MM.1S (cell line): ENCODE data around the gene CYSLTR2.

Source experiments
- CTCF ChIP-seq: fragments of 300-600 bp; sonication (generic); IDR thresholded peaks from 2 replicates; pipeline ENCODE4 v1.5.1; 2016; ENCODE audit warnings: antibody characterized with exemption, low read length, mixed read lengths
- EZH2 ChIP-seq: fragments of 300-600 bp; sonication (generic); optimal IDR thresholded peaks from 2 replicates; pipeline ENCODE3; 2017; ENCODE audit warnings: low read depth, mild to moderate bottlenecking, antibody characterized with exemption, low read length, mixed read lengths
- EZH2phosphoT487 ChIP-seq: fragments of 300-600 bp; sonication (generic); IDR thresholded peaks from 2 replicates; pipeline ENCODE4 v1.6.1; 2018; ENCODE audit warnings: antibody characterized with exemption, low read length

DNA sequence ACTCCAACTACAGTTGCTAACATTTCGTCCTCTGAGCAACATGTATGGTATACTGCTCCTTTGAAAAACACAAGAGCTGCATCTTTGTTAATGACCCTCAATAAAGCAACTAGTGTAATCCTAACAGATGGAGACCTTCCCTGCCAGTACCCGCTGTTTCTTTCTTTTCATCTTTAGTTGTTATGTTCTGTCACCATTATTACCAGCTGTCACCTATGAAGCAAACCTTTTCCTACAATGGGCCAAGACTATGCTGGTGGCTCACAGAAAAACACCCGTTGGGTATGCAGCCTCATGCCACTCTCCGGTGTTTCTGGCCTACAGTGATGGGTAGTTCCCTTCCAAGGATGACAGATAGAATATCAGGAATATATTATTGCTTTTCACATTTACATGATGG is 29.7 kb upstream of the CYSLTR2 start:
- TF ChIP-seq CTCF (no peak), EZH2 (no peak), EZH2phosphoT487 (no peak)
